WTC11 (cell line): ENCODE data around the gene NR1H2. TPM values are rescaled to one million over a fixed set of nuclear protein-coding genes. Genes with fewer than 3 reads are reported as not detected.
A peak's percentile ranks its signal among the peaks of the same experiment; 100 is the strongest.

ENCODE experiments used
- ATAC-seq: fragments of 200-7000 bp; cut with Tn5 transposase; 2 replicates; pipeline ENCODE4 v1.10.0; 2021; ENCODE audit warnings: mild to moderate bottlenecking, moderate library complexity
- CTCF ChIA-PET: fragments of 300-600 bp; sonication (Branson Sonifier 250); formaldehyde crosslinking; loops from one replicate; lab custom pipeline; 2021; ENCODE audit warnings: antibody characterized with exemption; lab: Charles Lee
- POLR2A ChIA-PET: fragments of 350-600 bp; sonication (Branson Sonifier 250); formaldehyde crosslinking; loops from one replicate; lab custom pipeline; 2021; ENCODE audit warnings: antibody characterized with exemption; lab: Charles Lee
- DNase-seq: peaks from one replicate; pipeline ENCODE4 v3.0.0; 2021; ENCODE audit warnings: low spot score
- H3K27ac Mint-ChIP-seq: 2 replicates; pipeline ENCODE4 v1.8.0; 2021; ENCODE audit warnings: mixed read lengths
- H3K27me3 Mint-ChIP-seq: 2 replicates; pipeline ENCODE4 v1.8.0; 2021; ENCODE audit warnings: low read depth, mild to moderate bottlenecking, moderate library complexity, mixed read lengths
- H3K36me3 Mint-ChIP-seq: 2 replicates; pipeline ENCODE4 v1.8.0; 2021; ENCODE audit warnings: mixed read lengths
- H3K4me1 Mint-ChIP-seq: 2 replicates; pipeline ENCODE4 v1.8.0; 2022; ENCODE audit warnings: mixed read lengths
- H3K4me3 Mint-ChIP-seq: 2 replicates; pipeline ENCODE4 v1.8.0; 2021; ENCODE audit warnings: mild to moderate bottlenecking, moderate library complexity, mixed read lengths
- H3K9me3 Mint-ChIP-seq: 2 replicates; pipeline ENCODE4 v1.8.0; 2021; ENCODE audit warnings: mixed read lengths
- FOXK1 ChIP-seq: sonication (generic); formaldehyde crosslinking; IDR thresholded peaks from 2 replicates; pipeline ENCODE4 v1.8.0; 2022; ENCODE audit warnings: mild to moderate bottlenecking, moderate library complexity, missing genetic modification reagents
- GRHL2 ChIP-seq: fragments of 250-450 bp; sonication (Bioruptor Pico); IDR thresholded peaks from 2 replicates; pipeline ENCODE4 v1.8.0; 2022; ENCODE audit warnings: mild to moderate bottlenecking, moderate library complexity; ENCODE audit not compliant: insufficient replicate concordance, severe bottlenecking
- GTF2I ChIP-seq: fragments of 250-450 bp; sonication (Bioruptor Pico); conservative IDR thresholded peaks from 2 replicates; pipeline ENCODE4 v1.4.0; 2021; ENCODE audit warnings: mild to moderate bottlenecking
- MYBL2 ChIP-seq: sonication (generic); formaldehyde crosslinking; IDR thresholded peaks from 2 replicates; pipeline ENCODE4 v1.8.1; 2023; ENCODE audit warnings: mild to moderate bottlenecking, moderate library complexity, missing genetic modification reagents
- NFATC4 ChIP-seq: fragments of 250-450 bp; sonication (Bioruptor Pico); IDR thresholded peaks from 2 replicates; pipeline ENCODE4 v1.9.0; 2021; ENCODE audit warnings: mild to moderate bottlenecking
- NFE2L1 ChIP-seq: sonication (generic); formaldehyde crosslinking; IDR thresholded peaks from 2 replicates; pipeline ENCODE4 v1.8.1; 2023; ENCODE audit warnings: missing genetic modification reagents
- NFYB ChIP-seq: sonication (generic); formaldehyde crosslinking; conservative IDR thresholded peaks from 2 replicates; pipeline ENCODE4 v1.8.0; 2022; ENCODE audit warnings: low read depth, missing genetic modification reagents
- PRRX2 ChIP-seq: fragments of 250-450 bp; sonication (Bioruptor Pico); IDR thresholded peaks from 2 replicates; pipeline ENCODE4 v1.8.0; 2021; ENCODE audit warnings: mild to moderate bottlenecking
- SMAD4 ChIP-seq: sonication (generic); formaldehyde crosslinking; IDR thresholded peaks from 2 replicates; pipeline ENCODE4 v1.8.0; 2022; ENCODE audit warnings: mild to moderate bottlenecking, missing genetic modification reagents
- TEAD1 ChIP-seq: sonication (generic); formaldehyde crosslinking; IDR thresholded peaks from 2 replicates; pipeline ENCODE4 v1.8.0; 2022; ENCODE audit warnings: mild to moderate bottlenecking, missing genetic modification reagents
- TEAD4 ChIP-seq: sonication (generic); formaldehyde crosslinking; IDR thresholded peaks from 2 replicates; pipeline ENCODE4 v1.8.0; 2022; ENCODE audit warnings: mild to moderate bottlenecking, missing genetic modification reagents
- ZBTB21 ChIP-seq: sonication (generic); formaldehyde crosslinking; IDR thresholded peaks from 2 replicates; pipeline ENCODE4 v1.8.1; 2023; ENCODE audit warnings: mild to moderate bottlenecking, missing genetic modification reagents, borderline replicate concordance
- ZNF281 ChIP-seq: sonication (generic); formaldehyde crosslinking; IDR thresholded peaks from 2 replicates; pipeline ENCODE4 v1.8.0; 2023; ENCODE audit warnings: mild to moderate bottlenecking, missing genetic modification reagents
- total RNA-seq: library from RNA; stranded (reverse); gene quantifications from 3 replicates; pipeline ENCODE4 v1.2.3, GENCODE V29; 2021
- TF ChIP-seq, protein P1 (sequence below): sonication (generic); formaldehyde crosslinking; IDR thresholded peaks from 2 replicates; pipeline ENCODE4 v1.8.1; 2023; ENCODE audit warnings: mild to moderate bottlenecking, moderate library complexity, missing genetic modification reagents
- TF ChIP-seq, protein P2 (sequence below): sonication (generic); formaldehyde crosslinking; IDR thresholded peaks from 2 replicates; pipeline ENCODE4 v1.8.1; 2023; ENCODE audit warnings: mild to moderate bottlenecking, missing genetic modification reagents, moderate library complexity
- TF ChIP-seq, protein P3 (sequence below): fragments of 250-450 bp; sonication (Bioruptor Pico); conservative IDR thresholded peaks from 2 replicates; pipeline ENCODE4 v1.9.0; 2021; ENCODE audit warnings: mild to moderate bottlenecking
- TF ChIP-seq, protein P4 (sequence below): fragments of 250-450 bp; sonication (Bioruptor Pico); IDR thresholded peaks from 2 replicates; pipeline ENCODE4 v1.9.0; 2021; ENCODE audit warnings: moderate library complexity, mild to moderate bottlenecking, inconsistent platforms, borderline replicate concordance
- TF ChIP-seq, protein P5 (sequence below): sonication (generic); formaldehyde crosslinking; IDR thresholded peaks from 2 replicates; pipeline ENCODE4 v1.8.1; 2023; ENCODE audit warnings: mild to moderate bottlenecking, missing genetic modification reagents
- TF ChIP-seq, protein P6 (sequence below): sonication (generic); formaldehyde crosslinking; IDR thresholded peaks from 2 replicates; pipeline ENCODE4 v1.8.1; 2022; ENCODE audit warnings: low read depth, mild to moderate bottlenecking, moderate library complexity, missing genetic modification reagents, borderline replicate concordance
- TF ChIP-seq, protein P7 (sequence below): sonication (generic); formaldehyde crosslinking; IDR thresholded peaks from 2 replicates; pipeline ENCODE4 v1.8.1; 2022; ENCODE audit warnings: missing genetic modification reagents, borderline replicate concordance

Gene NR1H2
- total RNA-seq, 1 experiment from 2014 or later, result 45.8 TPM

GRCh38 chr19:50368649-50369570 is 7.3 kb upstream of the NR1H2 start (continued):
- TF ChIP-seq MYBL2 (CRISPR knock-in tag), result no peak
- TF ChIP-seq GRHL2, result no peak
- TF ChIP-seq SMAD4 (CRISPR knock-in tag), result no peak
- TF ChIP-seq, protein P1, sequence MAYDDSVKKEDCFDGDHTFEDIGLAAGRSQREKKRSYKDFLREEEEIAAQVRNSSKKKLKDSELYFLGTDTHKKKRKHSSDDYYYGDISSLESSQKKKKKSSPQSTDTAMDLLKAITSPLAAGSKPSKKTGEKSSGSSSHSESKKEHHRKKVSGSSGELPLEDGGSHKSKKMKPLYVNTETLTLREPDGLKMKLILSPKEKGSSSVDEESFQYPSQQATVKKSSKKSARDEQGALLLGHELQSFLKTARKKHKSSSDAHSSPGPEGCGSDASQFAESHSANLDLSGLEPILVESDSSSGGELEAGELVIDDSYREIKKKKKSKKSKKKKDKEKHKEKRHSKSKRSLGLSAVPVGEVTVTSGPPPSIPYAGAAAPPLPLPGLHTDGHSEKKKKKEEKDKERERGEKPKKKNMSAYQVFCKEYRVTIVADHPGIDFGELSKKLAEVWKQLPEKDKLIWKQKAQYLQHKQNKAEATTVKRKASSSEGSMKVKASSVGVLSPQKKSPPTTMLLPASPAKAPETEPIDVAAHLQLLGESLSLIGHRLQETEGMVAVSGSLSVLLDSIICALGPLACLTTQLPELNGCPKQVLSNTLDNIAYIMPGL (CRISPR knock-in tag), result peak; percentile 47; the same call in 1 of the 2 replicates
- TF ChIP-seq ZNF281, result no peak
- TF ChIP-seq, protein P2, sequence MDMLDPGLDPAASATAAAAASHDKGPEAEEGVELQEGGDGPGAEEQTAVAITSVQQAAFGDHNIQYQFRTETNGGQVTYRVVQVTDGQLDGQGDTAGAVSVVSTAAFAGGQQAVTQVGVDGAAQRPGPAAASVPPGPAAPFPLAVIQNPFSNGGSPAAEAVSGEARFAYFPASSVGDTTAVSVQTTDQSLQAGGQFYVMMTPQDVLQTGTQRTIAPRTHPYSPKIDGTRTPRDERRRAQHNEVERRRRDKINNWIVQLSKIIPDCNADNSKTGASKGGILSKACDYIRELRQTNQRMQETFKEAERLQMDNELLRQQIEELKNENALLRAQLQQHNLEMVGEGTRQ (CRISPR knock-in tag), result peak; percentile 94
- TF ChIP-seq PRRX2 (CRISPR knock-in tag), result no peak
- 0 out of 2 replicates have a peak, but pooled peaks have one; percentile 61 for TF ChIP-seq TEAD4 (CRISPR knock-in tag)
- TF ChIP-seq, protein P3, sequence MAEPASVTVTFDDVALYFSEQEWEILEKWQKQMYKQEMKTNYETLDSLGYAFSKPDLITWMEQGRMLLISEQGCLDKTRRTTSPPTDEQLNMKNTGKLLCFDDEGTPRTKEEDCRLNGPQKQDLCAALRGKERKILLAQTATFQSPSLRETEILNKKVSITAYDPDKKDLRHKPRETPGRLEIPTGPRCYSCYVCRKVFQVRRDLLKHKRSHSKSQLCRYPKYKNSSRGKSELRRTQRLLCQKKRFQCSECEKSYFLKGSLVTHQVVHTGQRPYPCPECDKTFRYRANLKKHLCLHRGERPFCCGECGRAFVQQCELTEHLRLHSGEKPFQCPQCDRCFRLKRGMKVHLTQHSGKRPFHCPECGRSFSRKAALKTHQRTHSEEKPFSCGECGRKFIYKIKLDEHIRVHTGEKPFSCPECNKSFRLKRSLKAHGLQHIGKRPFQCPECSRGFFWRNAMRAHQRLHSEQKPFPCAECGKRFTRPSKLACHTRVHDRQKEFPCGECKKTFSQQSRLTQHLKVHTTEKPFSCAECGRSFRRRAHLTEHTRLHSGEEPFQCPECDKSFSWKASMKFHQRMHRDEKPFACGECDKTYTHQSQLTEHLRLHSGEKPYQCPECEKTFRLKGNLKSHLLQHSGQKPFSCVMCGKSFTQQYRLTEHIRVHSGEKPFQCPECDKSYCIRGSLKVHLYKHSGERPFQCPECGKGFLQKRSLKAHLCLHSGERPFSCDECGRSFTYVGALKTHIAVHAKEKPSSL (CRISPR knock-in tag), result no peak
- no peak for TF ChIP-seq FOXK1 (CRISPR knock-in tag)
- no peak for TF ChIP-seq NFATC4 (CRISPR knock-in tag)
- TF ChIP-seq NFE2L1 (CRISPR knock-in tag), result no peak

- peaks cover 5% of the 10 kb centered on the region for H3K27me3 Mint-ChIP-seq
- H3K4me1 Mint-ChIP-seq, result peaks cover 3% of the 10 kb centered on the region; the same call in 1 of the 2 replicates
- no peaks in the 10 kb centered on the region for H3K9me3 Mint-ChIP-seq
- H3K4me3 Mint-ChIP-seq, result no peak overlapping the region
- POLR2A ChIA-PET, result no interaction called here
- ATAC-seq, result no peak
- no peak for DNase-seq
- CTCF ChIA-PET, result no interaction called here
- H3K27ac Mint-ChIP-seq, result no peak overlapping the region
- H3K36me3 Mint-ChIP-seq, result no peaks in the 10 kb centered on the region; the same call in 1 of the 2 replicates
- TF ChIP-seq GRHL2 (no peak), TEAD1 (no peak), GTF2I (CRISPR knock-in tag) (no peak), ZBTB21 (CRISPR knock-in tag) (no peak), NFYB (no peak), NFE2L1 (CRISPR knock-in tag) (no peak)
- TF ChIP-seq, protein P4, sequence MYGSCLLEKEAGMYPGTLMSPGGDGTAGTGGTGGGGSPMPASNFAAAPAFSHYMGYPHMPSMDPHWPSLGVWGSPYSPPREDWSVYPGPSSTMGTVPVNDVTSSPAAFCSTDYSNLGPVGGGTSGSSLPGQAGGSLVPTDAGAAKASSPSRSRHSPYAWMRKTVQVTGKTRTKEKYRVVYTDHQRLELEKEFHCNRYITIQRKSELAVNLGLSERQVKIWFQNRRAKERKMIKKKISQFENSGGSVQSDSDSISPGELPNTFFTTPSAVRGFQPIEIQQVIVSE (CRISPR knock-in tag), result no peak
- TF ChIP-seq, protein P5, sequence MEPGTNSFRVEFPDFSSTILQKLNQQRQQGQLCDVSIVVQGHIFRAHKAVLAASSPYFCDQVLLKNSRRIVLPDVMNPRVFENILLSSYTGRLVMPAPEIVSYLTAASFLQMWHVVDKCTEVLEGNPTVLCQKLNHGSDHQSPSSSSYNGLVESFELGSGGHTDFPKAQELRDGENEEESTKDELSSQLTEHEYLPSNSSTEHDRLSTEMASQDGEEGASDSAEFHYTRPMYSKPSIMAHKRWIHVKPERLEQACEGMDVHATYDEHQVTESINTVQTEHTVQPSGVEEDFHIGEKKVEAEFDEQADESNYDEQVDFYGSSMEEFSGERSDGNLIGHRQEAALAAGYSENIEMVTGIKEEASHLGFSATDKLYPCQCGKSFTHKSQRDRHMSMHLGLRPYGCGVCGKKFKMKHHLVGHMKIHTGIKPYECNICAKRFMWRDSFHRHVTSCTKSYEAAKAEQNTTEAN (CRISPR knock-in tag), result no peak
- TF ChIP-seq, protein P2 (CRISPR knock-in tag), result no peak
- TF ChIP-seq, protein P6, sequence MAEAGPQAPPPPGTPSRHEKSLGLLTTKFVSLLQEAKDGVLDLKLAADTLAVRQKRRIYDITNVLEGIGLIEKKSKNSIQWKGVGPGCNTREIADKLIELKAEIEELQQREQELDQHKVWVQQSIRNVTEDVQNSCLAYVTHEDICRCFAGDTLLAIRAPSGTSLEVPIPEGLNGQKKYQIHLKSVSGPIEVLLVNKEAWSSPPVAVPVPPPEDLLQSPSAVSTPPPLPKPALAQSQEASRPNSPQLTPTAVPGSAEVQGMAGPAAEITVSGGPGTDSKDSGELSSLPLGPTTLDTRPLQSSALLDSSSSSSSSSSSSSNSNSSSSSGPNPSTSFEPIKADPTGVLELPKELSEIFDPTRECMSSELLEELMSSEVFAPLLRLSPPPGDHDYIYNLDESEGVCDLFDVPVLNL (CRISPR knock-in tag), result no peak
- TF ChIP-seq, protein P7, sequence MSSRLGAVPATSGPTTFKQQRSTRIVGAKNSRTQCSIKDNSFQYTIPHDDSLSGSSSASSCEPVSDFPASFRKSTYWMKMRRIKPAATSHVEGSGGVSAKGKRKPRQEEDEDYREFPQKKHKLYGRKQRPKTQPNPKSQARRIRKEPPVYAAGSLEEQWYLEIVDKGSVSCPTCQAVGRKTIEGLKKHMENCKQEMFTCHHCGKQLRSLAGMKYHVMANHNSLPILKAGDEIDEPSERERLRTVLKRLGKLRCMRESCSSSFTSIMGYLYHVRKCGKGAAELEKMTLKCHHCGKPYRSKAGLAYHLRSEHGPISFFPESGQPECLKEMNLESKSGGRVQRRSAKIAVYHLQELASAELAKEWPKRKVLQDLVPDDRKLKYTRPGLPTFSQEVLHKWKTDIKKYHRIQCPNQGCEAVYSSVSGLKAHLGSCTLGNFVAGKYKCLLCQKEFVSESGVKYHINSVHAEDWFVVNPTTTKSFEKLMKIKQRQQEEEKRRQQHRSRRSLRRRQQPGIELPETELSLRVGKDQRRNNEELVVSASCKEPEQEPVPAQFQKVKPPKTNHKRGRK, result no peak
Observed at GRCh38 chr19:50371914-50372475, 4.3 kb upstream of the NR1H2 start.
